ENCODE measurements around the gene SIT1. TPM values are rescaled to one million over a fixed set of nuclear protein-coding genes. Genes with fewer than 3 reads are reported as not detected.

The SIT1 gene
- 10 to 100 TPM; 62.0 to 63.7 TPM for total RNA-seq

GRCh38 chr9:35650341-35651158 is at the start of gene SIT1:
TSS of gene SIT1 (minus strand) at chr9:35650931. CDS start at chr9:35650853, 78 bp downstream.
- CTCF ChIA-PET: interaction anchor here (0.8 to 1.5 kb wide), 5 partner anchors 14 to 82 kb away, joined by 3 to 9 read pairs (median 4); partner anchors contain the start of genes ARHGEF39, CREB3 and TLN1
- POLR2A ChIA-PET: interaction anchor here (0.6 to 2.2 kb wide), 7 partner anchors 8 to 571 kb away, joined by 3 to 17 read pairs (median 5); partner anchors contain the start of genes CCDC107, FANCG and RMRP

- POLR2A ChIA-PET: no interaction called here
These were observed 49.3 kb upstream of the SIT1 start for GRCh38 chr9:35700031-35700430.

GRCh38 chr9:35698231-35698630 is 47.5 kb upstream of the SIT1 start:
- ChIA-PET CTCF (interaction anchor here (1.3 to 3.2 kb wide), 4 partner anchors 8 to 87 kb away, joined by 3 to 21 read pairs (median 10); no protein-coding TSS in a partner anchor), POLR2A (interaction anchor here (0.5 kb wide), 1 partner anchor 51 kb away, joined by 3 read pairs; no protein-coding TSS in a partner anchor)

More at GRCh38 chr9:35700031-35700430, 49.3 kb upstream of the SIT1 start:
- CTCF ChIA-PET: interaction anchor here (1.3 kb wide), 1 partner anchor 89 kb away, joined by 3 read pairs; no protein-coding TSS in a partner anchor

- ChIA-PET POLR2A (no interaction called here), CTCF (interaction anchor here (1.0 to 3.2 kb wide), 13 partner anchors 9 to 87 kb away, joined by 3 to 21 read pairs (median 9); partner anchors contain the start of genes ARHGEF39, CREB3 and TLN1)
These were observed 46.8 kb upstream of the SIT1 start for GRCh38 chr9:35697486-35697885.

GRCh38 chr9:35696520-35697215 is 45.9 kb upstream of the SIT1 start:
- POLR2A ChIA-PET: interaction anchor here (1.0 kb wide), 1 partner anchor 50 kb away, joined by 3 read pairs; no protein-coding TSS in a partner anchor

GRCh38 chr9:35695943-35696401 is 45.2 kb upstream of the SIT1 start:
- ChIA-PET CTCF (interaction anchor here (0.9 to 3.2 kb wide), 21 partner anchors 10 to 94 kb away, joined by 3 to 21 read pairs (median 7); partner anchors contain the start of genes CCDC107, CREB3, GBA2 and RGP1), POLR2A (interaction anchor here (0.7 to 1.0 kb wide), 4 partner anchors 17 to 123 kb away, joined by 3 to 10 read pairs (median 6); no protein-coding TSS in a partner anchor)

More at GRCh38 chr9:35696520-35697215, 45.9 kb upstream of the SIT1 start:
- CTCF ChIA-PET: interaction anchor here (0.9 to 3.2 kb wide), 25 partner anchors 9 to 93 kb away, joined by 3 to 21 read pairs (median 7); partner anchors contain the start of genes ARHGEF39, CCDC107, CREB3 and GBA2

- ChIA-PET CTCF (interaction anchor here (1.4 to 1.9 kb wide), 2 partner anchors 33 to 45 kb away, joined by 4 to 9 read pairs; partner anchors contain the start of genes CCDC107 and RMRP), POLR2A (interaction anchor here (2.0 kb wide), 1 partner anchor 16 kb away, joined by 5 read pairs; no protein-coding TSS in a partner anchor)
These were observed 41.1 kb upstream of the SIT1 start for GRCh38 chr9:35691757-35692301.

GRCh38 chr9:35691334-35691650 is 40.6 kb upstream of the SIT1 start:
- ChIA-PET CTCF (interaction anchor here (1.2 to 1.9 kb wide), 3 partner anchors 33 to 47 kb away, joined by 4 to 9 read pairs (median 5); partner anchors contain the start of genes CCDC107 and RMRP), POLR2A (interaction anchor here (0.5 to 2.0 kb wide), 2 partner anchors 16 to 19 kb away, joined by 5 to 6 read pairs; no protein-coding TSS in a partner anchor)

- POLR2A ChIA-PET: interaction anchor here (0.5 to 2.0 kb wide), 2 partner anchors 15 to 19 kb away, joined by 5 to 6 read pairs; no protein-coding TSS in a partner anchor
These were observed 40.0 kb upstream of the SIT1 start for GRCh38 chr9:35690614-35691333.

GRCh38 chr9:35690294-35690613 is 39.5 kb upstream of the SIT1 start:
- ChIA-PET POLR2A (interaction anchor here (0.6 to 2.0 kb wide), 2 partner anchors 15 to 188 kb away, joined by 5 to 9 read pairs; no protein-coding TSS in a partner anchor), CTCF (interaction anchor here (1.2 to 1.9 kb wide), 4 partner anchors 32 to 79 kb away, joined by 3 to 9 read pairs (median 4); partner anchors contain the start of genes CCDC107 and RMRP)

More at GRCh38 chr9:35690614-35691333, 40.0 kb upstream of the SIT1 start:
- CTCF ChIA-PET: interaction anchor here (1.2 to 1.9 kb wide), 3 partner anchors 32 to 46 kb away, joined by 3 to 9 read pairs (median 5); partner anchors contain the start of genes CCDC107 and RMRP

GRCh38 chr9:35689542-35690293 is 39.0 kb upstream of the SIT1 start, which contains the start of gene TPM2:
TSS of gene TPM2 (minus strand) at chr9:35689925. CDS start at chr9:35689817, 108 bp downstream.
- CTCF ChIA-PET: interaction anchor here (1.0 to 1.2 kb wide), 4 partner anchors 18 to 79 kb away, joined by 3 read pairs; partner anchors contain the start of gene ARHGEF39
- POLR2A ChIA-PET: interaction anchor here (0.6 to 1.3 kb wide), 2 partner anchors 43 to 189 kb away, joined by 5 to 9 read pairs; partner anchors contain the start of genes CREB3 and TLN1

GRCh38 chr9:35688558-35689541 is 38.1 kb upstream of the SIT1 start:
- ChIA-PET POLR2A (interaction anchor here (0.6 to 1.3 kb wide), 4 partner anchors 38 to 72 kb away, joined by 3 to 5 read pairs (median 3); partner anchors contain the start of genes CREB3, SIT1 and TLN1), CTCF (interaction anchor here (1.0 to 1.6 kb wide), 6 partner anchors 19 to 78 kb away, joined by 3 to 7 read pairs (median 4); partner anchors contain the start of genes ARHGEF39 and SIT1)

- ChIA-PET POLR2A (interaction anchor here (0.6 to 1.3 kb wide), 3 partner anchors 37 to 44 kb away, joined by 3 to 5 read pairs (median 3); partner anchors contain the start of genes CREB3, SIT1 and TLN1), CTCF (interaction anchor here (1.2 to 1.6 kb wide), 4 partner anchors 24 to 41 kb away, joined by 3 to 7 read pairs (median 4); partner anchors contain the start of genes ARHGEF39 and SIT1)
These were observed 37.3 kb upstream of the SIT1 start for GRCh38 chr9:35687972-35688557.

- POLR2A ChIA-PET: no interaction called here
- CTCF ChIA-PET: interaction anchor here (1.4 to 2.2 kb wide), 3 partner anchors 9 to 41 kb away, joined by 4 to 7 read pairs (median 7); no protein-coding TSS in a partner anchor
These were observed 36.6 kb upstream of the SIT1 start for GRCh38 chr9:35687306-35687705.
